ENCODE results near the gene NDRG4. TPM values are rescaled to one million over a fixed set of nuclear protein-coding genes. Genes with fewer than 3 reads are reported as not detected.

Gene NDRG4
- total RNA-seq, 1 donor from 2014 or later: 30.1 TPM

GRCh38 chr16:58510776-58511628, 11.1 kb downstream of the NDRG4 start:
- H3K27me3 ChIP-seq (ENCODE audit: control insufficient read depth, insufficient read depth, low read length): no peaks in the 10 kb centered on the region
- H3K4me3 ChIP-seq (ENCODE audit: low read depth, low read length): no peak overlapping the region
- no peaks in the 10 kb centered on the region for H3K36me3 ChIP-seq (ENCODE audit: control insufficient read depth, insufficient read depth, low read length)
- no peak for DNase-seq (ENCODE audit: low read depth)
- no peak for TF ChIP-seq CTCF (IDR thresholded peaks at IDR 0.05; ENCODE audit: insufficient read depth, low read length, poor library complexity, severe bottlenecking)

- H3K27me3 ChIP-seq (ENCODE audit: control insufficient read depth, insufficient read depth, low read length): no peaks in the 10 kb centered on the region
- peak; percentile 83 for TF ChIP-seq CTCF (IDR thresholded peaks at IDR 0.05; ENCODE audit: insufficient read depth, low read length, poor library complexity, severe bottlenecking)
- no peak for DNase-seq (ENCODE audit: low read depth)
- H3K4me3 ChIP-seq (ENCODE audit: low read depth, low read length): no peak overlapping the region
- H3K36me3 ChIP-seq (ENCODE audit: control insufficient read depth, insufficient read depth, low read length): peaks cover 1% of the 10 kb centered on the region
Observed at GRCh38 chr16:58511933-58512815, 12.2 kb downstream of the NDRG4 start.

GRCh38 chr16:58513874-58514273, 13.9 kb downstream of the NDRG4 start:
- no peak overlapping the region for H3K4me3 ChIP-seq (ENCODE audit: low read depth, low read length)
- peaks cover 6% of the 10 kb centered on the region for H3K36me3 ChIP-seq (ENCODE audit: control insufficient read depth, insufficient read depth, low read length)

GRCh38 chr16:58515125-58515870, 15.4 kb downstream of the NDRG4 start, which contains the start of gene SETD6:
SETD6 (plus strand) TSS chr16:58515517; CDS start chr16:58515538, 21 bp downstream.
- peaks cover 7% of the 10 kb centered on the region for H3K36me3 ChIP-seq (ENCODE audit: control insufficient read depth, insufficient read depth, low read length)
- peak; percentile 28 for TF ChIP-seq CTCF (IDR thresholded peaks at IDR 0.05; ENCODE audit: insufficient read depth, low read length, poor library complexity, severe bottlenecking)
- peak within 1 kb of the TSS; percentile 69 for H3K4me3 ChIP-seq (ENCODE audit: low read depth, low read length)
- H3K27me3 ChIP-seq (ENCODE audit: control insufficient read depth, insufficient read depth, low read length): no peaks in the 10 kb centered on the region
- peak; percentile 62 for DNase-seq (ENCODE audit: low read depth)

More at GRCh38 chr16:58513874-58514273, 13.9 kb downstream of the NDRG4 start:
- DNase-seq (ENCODE audit: low read depth): no peak
- H3K27me3 ChIP-seq (ENCODE audit: control insufficient read depth, insufficient read depth, low read length): no peaks in the 10 kb centered on the region
- no peak for TF ChIP-seq CTCF (IDR thresholded peaks at IDR 0.05; ENCODE audit: insufficient read depth, low read length, poor library complexity, severe bottlenecking)

- Histone ChIP-seq H3K4me3 (ENCODE audit: low read depth, low read length) (peak overlapping the region; percentile 69), H3K36me3 (ENCODE audit: control insufficient read depth, insufficient read depth, low read length) (peaks cover 7% of the 10 kb centered on the region), H3K27me3 (ENCODE audit: control insufficient read depth, insufficient read depth, low read length) (no peaks in the 10 kb centered on the region)
- no peak for TF ChIP-seq CTCF (IDR thresholded peaks at IDR 0.05; ENCODE audit: insufficient read depth, low read length, poor library complexity, severe bottlenecking)
- DNase-seq (ENCODE audit: low read depth): no peak
Observed at GRCh38 chr16:58515871-58516767, 16.2 kb downstream of the NDRG4 start.

All from kidney epithelial cell (primary cell).